GM21529 (cell line): Measurements from ENCODE around the gene PRUNE2.

ENCODE experiments used
- ATAC-seq: cut with Tn5 transposase; IDR thresholded peaks from one replicate; pipeline ENCODE4 v1.9.1; 2021; ENCODE audit not compliant: unreplicated experiment

PRUNE2 gene

GRCh38 chr9:76737154-76737902, 168.6 kb downstream of the PRUNE2 start:
- no peak for ATAC-seq

DNA sequence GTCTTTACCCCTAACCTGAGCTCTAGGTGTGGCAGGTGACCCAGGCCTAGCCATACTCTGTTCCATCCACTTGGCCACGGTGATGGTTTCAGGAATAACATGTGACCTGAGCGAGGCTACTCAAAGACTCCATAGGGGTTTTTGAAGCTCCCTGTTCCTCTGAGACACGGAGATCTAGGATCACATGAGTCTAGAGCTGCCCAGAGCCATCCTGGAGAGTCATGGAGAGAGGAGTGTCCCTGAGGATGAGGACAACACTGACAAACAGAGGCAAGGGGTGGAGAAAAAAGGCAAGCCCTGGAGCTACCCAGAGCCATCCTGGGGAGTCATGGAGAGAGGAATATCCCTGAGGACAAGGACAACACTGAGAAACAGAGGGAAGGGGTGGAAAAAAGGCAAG, 171.2 kb downstream of the PRUNE2 start:
- ATAC-seq = no peak

DNA sequence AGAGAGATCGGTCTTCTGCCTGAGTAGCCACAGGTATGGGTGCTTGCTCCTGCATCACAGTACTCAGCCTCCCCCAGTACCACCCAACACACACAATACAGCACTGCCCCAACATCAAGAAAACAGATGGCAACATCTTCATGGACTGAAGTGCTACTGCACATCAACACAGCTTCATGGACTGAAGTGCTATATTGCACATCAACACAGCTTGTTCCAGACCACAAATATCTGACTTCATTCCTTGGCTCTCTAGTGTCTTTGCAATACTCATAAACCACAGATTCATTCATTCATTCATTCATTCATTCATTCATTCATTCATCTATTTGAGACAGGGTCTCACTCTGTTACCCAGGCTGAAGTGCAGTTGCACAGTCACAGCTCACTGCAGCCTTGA, 172.8 kb downstream of the PRUNE2 start:
- no peak for ATAC-seq

DNA sequence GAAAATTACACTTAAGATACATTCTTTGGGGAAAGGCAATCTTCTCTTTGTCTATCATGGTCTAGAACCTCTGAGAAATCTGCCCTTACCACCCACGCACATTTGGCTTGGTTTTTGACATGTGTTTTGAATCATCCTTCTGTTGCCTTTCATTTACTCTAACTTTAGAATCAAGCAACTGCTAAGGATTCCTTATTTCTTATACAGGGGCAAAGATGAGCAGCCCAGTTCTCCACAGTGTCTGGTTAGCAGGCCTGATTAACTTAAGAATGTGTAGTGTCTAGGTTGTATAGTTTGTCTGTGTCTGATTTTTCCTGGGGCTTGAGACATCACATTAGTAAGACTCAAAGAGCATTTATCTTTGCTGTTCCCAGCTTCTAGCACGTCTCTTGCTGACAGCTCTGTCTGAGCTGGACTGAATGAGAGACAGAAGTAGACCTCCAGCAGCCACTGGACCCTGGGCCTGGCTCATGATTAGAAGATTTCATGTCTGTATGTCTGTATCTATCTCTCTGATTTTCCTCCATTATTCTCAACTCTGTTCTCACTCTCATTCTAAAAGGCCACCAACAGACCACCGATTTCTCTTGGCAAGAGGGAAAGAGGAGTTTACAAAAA, 173.5 kb downstream of the PRUNE2 start:
- no peak for ATAC-seq

GRCh38 chr9:76730801-76731200, 175.1 kb downstream of the PRUNE2 start:
- ATAC-seq = no peak

- ATAC-seq = no peak
Measured at GRCh38 chr9:76729980-76730737, 175.8 kb downstream of the PRUNE2 start.

GRCh38 chr9:76729116-76729515, 176.8 kb downstream of the PRUNE2 start:
- no peak for ATAC-seq

DNA sequence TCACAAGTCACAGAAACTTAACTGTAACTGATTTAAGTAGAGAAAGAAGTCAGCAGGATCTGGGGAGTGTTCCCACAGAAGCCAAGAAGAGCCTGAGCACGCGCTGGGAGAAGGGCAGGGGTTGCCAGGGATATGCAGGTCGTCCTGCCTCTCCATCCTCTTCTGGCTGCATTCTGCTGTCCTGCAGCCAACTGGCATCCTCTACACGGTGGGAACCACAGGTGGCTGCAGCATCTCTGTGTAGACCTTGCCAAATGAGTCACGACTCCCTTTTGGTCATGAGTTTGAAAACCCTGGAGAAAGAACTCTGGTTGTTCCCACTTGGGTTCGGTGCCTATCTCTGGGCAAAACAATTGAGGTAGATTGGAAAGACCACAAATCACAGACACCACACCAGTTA, 180.0 kb downstream of the PRUNE2 start:
- ATAC-seq = no peak

- ATAC-seq = no peak
Measured at GRCh38 chr9:76725011-76725546, 180.8 kb downstream of the PRUNE2 start.

GRCh38 chr9:76720245-76720644, 185.7 kb downstream of the PRUNE2 start:
- no peak for ATAC-seq

- ATAC-seq = no peak
Measured at GRCh38 chr9:76718166-76718565, 187.7 kb downstream of the PRUNE2 start.

DNA sequence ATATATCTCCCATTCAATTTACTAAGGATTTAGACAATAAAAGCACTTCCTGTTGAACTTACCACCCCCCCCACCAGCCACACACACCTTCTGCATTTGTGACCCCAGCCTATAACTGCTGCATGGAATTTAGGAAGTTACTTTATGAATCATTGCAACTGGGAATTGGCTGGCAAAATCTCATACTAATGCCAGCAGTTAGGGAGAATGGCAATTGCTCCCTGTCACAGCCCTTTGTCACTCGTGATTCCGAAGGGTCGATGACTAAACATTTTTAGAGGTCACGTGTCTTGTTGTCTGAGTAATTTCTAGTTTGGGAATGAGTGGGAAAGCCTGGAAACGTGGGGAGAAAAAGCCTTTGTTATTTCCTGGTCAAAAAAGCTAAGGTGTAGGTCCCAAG, 188.3 kb downstream of the PRUNE2 start:
- ATAC-seq = no peak

- no peak for ATAC-seq
Measured at GRCh38 chr9:76717176-76717575, 188.7 kb downstream of the PRUNE2 start.

DNA sequence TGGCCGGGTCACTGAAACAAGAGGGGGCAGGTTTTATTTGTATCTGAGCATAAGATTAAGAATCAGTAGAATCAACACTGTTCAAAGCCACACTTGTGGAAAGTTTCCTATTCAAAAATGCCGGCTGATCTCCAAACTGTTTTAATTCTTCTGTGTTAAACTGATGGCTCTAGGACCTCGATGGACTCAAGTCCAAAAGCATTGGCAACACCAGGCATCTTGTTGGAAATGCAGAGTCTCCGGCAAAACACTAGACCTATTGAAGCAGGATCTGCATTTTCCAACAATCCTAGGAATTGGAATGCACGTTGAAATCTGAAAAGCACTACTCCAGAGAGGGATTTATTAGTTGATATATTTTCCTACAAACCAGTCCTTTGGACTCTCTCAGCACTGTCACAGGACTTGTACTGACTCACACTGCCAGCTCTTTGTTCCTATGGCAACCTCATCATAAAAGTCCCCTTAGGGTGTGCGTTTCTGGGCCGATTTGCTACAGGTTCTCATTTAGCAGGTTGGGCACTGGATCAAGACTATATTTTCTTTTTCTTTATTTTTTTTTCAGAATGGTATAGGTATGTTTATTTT, 189.7 kb downstream of the PRUNE2 start:
- ATAC-seq = no peak

DNA sequence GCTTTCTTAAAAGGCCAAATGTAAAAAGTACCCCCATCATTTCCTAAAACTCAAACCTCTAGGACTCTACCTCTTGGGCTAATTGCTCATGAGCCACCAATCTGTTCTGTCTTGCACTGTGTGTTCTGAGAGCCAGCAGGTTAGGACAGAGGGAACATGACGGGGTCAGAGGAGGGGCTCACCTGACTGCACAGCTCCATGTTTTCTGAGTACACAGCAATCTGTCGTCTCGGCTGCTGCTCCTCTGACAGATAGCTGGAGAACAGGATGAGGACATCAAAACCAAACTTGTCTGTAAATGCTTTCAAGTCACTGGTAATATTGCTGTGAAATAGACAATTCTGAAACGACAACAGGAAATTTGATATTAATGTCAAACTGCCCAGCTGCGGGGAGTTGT, 192.5 kb downstream of the PRUNE2 start:
- ATAC-seq = no peak

DNA sequence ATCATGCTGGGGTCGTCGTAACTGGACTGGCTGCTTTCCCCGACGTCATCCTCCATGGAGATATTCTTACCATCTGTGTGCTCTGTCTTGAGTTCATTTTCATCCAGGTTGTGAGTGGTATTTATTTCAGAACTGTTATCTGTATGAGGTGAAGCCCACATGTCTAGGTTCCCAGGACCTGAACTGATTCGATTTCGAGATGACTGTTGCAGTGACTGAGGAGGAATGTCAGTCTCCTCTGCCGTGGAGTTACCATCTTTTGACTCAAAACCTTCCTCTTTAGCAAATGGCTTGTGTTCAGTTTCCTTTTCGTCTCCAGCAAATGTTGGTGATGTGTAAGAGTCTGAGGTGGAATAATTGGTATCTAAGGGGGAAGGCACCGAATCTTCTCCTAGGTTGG, 196.9 kb downstream of the PRUNE2 start:
- peak; percentile 50 for ATAC-seq

DNA sequence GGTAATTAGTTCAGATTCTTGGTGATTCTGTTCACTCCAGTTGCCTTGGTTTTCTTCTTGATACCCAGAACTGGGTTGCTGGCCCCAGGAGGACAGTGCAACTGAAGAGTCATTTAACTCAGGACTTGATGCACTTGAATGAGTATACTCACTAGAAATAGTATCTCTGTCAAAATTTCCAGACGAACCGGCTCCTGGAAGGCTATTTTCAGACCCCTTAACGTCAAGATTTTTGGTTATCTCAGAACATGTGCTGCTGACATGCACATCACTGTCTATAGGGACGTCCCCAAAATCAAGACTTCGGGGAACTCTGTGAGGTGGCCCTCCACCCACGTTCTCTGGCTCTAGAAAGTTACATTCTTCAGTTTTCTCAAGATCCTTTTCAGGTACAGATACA, 198.4 kb downstream of the PRUNE2 start:
- peak; percentile 75 for ATAC-seq

DNA sequence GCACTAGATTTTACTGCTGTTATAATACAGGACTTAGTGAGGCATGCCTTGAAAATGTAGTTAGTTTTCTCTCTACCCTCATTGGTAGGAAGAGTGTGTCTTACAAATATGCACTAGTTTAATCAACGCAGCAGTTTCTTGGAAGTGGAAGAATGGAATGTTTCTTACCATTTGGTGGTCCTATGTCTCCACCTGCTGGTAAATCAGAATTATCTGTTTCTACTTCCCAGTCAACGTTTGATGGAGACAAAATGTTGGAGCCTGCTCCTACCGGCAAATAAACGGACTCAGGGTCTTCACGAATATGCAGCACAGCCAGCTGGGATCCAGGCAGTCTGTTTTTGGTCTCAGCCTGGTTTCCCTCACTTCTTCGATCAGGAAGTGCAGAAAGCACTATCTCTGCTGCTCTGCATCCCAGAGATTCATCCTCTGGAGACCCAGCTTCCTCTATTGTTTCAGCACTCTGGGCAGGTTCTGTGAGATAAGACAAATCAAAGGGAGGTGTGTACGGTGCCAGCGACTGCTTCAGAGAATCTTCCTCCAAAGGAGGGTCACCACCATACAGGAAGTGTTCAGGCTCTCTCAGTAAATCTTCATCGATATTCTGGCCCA, 201.2 kb downstream of the PRUNE2 start:
- ATAC-seq = no peak

DNA sequence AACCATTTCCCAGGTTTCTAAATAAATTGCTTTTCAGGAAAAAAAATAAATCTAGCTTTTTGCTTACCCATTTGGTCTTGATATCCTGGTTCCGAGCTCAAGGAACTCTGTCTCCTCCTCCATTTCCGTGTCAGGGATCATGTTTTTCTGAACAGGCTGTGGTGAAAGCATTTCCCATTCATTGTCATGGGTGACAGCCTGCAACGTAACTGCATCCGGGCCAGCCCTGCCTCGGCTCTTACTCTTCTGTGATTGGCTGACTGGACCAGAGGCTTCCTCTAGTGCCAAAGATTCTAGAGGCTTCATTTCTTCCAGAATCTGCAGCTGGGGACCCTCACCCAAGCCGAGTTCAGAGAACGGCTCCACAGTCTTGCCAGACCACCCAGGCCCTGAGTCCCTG, 202.6 kb downstream of the PRUNE2 start:
- ATAC-seq = no peak

- ATAC-seq = no peak
Measured at GRCh38 chr9:76701441-76702039, 204.4 kb downstream of the PRUNE2 start.

DNA sequence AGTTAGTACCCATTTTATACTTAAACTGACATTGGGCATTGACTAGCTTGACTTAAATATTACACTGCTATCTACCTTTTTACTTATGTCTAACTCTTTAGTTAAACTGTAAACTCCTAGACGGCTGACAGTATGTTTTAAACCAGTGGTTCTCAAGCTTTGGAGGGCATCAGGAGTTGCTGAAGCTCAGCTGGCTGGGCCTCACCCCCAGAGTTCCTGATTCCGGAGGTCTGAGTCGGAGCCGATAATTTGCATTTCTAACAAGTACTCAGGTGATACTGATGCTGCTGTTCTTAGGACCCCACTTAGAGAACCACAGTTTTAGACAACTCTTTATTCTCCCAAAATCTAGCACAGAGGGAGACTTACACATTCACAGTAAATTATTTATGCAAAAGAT, 205.0 kb downstream of the PRUNE2 start:
- no peak for ATAC-seq
